ENCODE measurements around the gene P2RY2. TPM values are rescaled to one million over a fixed set of nuclear protein-coding genes. Genes with fewer than 3 reads are reported as not detected.

Gene P2RY2
- total RNA-seq, 1 donor from 2014 or later = 4.2 TPM

GRCh38 chr11:73189723-73190556, 28.1 kb upstream of the P2RY2 start:
- Histone ChIP-seq H3K4me3 (ENCODE audit: low read depth, low read length) (no peak overlapping the region), H3K27me3 (ENCODE audit: control insufficient read depth, insufficient read depth, low read length) (no peaks in the 10 kb centered on the region), H3K36me3 (ENCODE audit: control insufficient read depth, insufficient read depth, low read length) (no peaks in the 10 kb centered on the region)
- TF ChIP-seq, protein P1, sequence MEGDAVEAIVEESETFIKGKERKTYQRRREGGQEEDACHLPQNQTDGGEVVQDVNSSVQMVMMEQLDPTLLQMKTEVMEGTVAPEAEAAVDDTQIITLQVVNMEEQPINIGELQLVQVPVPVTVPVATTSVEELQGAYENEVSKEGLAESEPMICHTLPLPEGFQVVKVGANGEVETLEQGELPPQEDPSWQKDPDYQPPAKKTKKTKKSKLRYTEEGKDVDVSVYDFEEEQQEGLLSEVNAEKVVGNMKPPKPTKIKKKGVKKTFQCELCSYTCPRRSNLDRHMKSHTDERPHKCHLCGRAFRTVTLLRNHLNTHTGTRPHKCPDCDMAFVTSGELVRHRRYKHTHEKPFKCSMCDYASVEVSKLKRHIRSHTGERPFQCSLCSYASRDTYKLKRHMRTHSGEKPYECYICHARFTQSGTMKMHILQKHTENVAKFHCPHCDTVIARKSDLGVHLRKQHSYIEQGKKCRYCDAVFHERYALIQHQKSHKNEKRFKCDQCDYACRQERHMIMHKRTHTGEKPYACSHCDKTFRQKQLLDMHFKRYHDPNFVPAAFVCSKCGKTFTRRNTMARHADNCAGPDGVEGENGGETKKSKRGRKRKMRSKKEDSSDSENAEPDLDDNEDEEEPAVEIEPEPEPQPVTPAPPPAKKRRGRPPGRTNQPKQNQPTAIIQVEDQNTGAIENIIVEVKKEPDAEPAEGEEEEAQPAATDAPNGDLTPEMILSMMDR (IDR thresholded peaks at IDR 0.05; ENCODE audit: insufficient read depth, low read length, poor library complexity, severe bottlenecking) = no peak
- no peak for DNase-seq (ENCODE audit: low read depth)

DNA sequence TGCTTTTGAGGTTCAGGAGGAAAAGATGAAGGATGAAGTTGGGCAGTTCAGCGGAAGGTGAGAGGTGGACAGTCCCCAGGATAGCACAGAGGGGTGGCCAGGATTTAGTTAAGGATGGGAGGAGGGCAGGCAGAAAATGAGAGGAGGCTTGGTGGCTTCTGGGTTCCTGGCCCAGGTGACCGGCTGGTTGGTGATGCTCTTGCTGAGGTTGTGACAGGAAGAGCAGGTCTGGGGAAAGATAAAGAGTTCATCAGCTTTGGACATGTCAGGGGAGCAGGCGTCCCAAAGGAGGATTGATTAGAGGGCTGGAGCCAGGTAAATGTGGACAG, 27.6 kb upstream of the P2RY2 start:
- no peak for DNase-seq (ENCODE audit: low read depth)
- TF ChIP-seq, protein P1 (IDR thresholded peaks at IDR 0.05; ENCODE audit: insufficient read depth, low read length, poor library complexity, severe bottlenecking) = no peak
- Histone ChIP-seq H3K4me3 (ENCODE audit: low read depth, low read length) (no peak overlapping the region), H3K36me3 (ENCODE audit: control insufficient read depth, insufficient read depth, low read length) (no peaks in the 10 kb centered on the region), H3K27me3 (ENCODE audit: control insufficient read depth, insufficient read depth, low read length) (no peaks in the 10 kb centered on the region)

DNA sequence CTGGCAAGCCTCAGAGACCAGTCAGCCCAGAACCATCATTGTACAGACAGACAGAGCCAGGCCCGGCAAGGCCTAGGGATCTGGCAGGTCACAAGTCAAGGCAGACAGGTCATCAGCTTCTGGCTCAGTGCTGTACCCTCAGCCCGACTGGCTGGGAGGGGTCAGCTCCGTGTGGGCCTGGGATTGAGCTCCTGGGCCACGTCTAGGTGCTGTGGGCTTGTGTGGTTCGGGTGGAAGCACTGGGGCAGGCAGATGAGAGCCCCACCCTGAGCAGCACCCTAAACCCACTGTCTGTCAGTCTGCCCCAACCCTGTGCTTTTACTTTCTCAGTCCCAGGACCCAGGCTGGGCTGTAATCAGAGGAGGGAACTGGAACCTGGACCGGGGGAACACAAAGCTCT, 26.9 kb upstream of the P2RY2 start:
- no peak overlapping the region for H3K4me3 ChIP-seq (ENCODE audit: low read depth, low read length)
- DNase-seq (ENCODE audit: low read depth) = no peak

DNA sequence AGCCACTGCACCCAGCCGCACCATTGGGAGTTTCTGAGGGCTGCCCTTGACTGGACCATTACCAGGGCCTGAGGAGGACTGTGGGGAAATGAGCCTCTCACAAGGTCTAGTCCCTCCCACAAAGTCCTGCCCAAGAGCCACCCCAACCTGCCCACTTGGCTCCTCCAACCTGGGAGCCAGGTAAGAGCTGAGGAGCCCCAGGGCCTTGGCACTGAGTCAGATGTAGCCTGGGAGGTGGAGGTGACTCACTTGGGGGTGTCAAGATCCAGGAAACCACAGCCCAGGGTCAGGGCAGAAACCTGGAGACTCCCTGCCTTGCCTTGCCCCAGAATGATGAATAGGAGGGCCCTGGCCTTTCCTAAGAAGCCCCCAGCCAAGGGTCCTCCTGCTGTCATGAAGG, 25.8 kb upstream of the P2RY2 start:
- no peak overlapping the region for H3K4me3 ChIP-seq (ENCODE audit: low read depth, low read length)
- TF ChIP-seq, protein P1 (IDR thresholded peaks at IDR 0.05; ENCODE audit: insufficient read depth, low read length, poor library complexity, severe bottlenecking) = no peak
- DNase-seq (ENCODE audit: low read depth) = no peak
- H3K27me3 ChIP-seq (ENCODE audit: control insufficient read depth, insufficient read depth, low read length) = no peaks in the 10 kb centered on the region
- H3K36me3 ChIP-seq (ENCODE audit: control insufficient read depth, insufficient read depth, low read length) = no peaks in the 10 kb centered on the region

More for the DNA sequence above, 26.9 kb upstream of the P2RY2 start:
- H3K27me3 ChIP-seq (ENCODE audit: control insufficient read depth, insufficient read depth, low read length) = no peaks in the 10 kb centered on the region
- H3K36me3 ChIP-seq (ENCODE audit: control insufficient read depth, insufficient read depth, low read length) = no peaks in the 10 kb centered on the region
- TF ChIP-seq, protein P1 (IDR thresholded peaks at IDR 0.05; ENCODE audit: insufficient read depth, low read length, poor library complexity, severe bottlenecking) = no peak

GRCh38 chr11:73193251-73194033, 24.6 kb upstream of the P2RY2 start:
- TF ChIP-seq, protein P1 (IDR thresholded peaks at IDR 0.05; ENCODE audit: insufficient read depth, low read length, poor library complexity, severe bottlenecking) = no peak
- no peaks in the 10 kb centered on the region for H3K36me3 ChIP-seq (ENCODE audit: control insufficient read depth, insufficient read depth, low read length)
- H3K27me3 ChIP-seq (ENCODE audit: control insufficient read depth, insufficient read depth, low read length) = no peaks in the 10 kb centered on the region
- DNase-seq (ENCODE audit: low read depth) = no peak
- no peak overlapping the region for H3K4me3 ChIP-seq (ENCODE audit: low read depth, low read length)

All from kidney epithelial cell (primary cell).